Neutrophil (primary cell): ENCODE data around the gene ATP6V0A1.

Source experiments
- H3K27ac ChIP-seq: fragments of 200-600 bp; sonication (generic); 2 replicates; pipeline ENCODE4 v1.5.1; 2016; ENCODE audit warnings: mild to moderate bottlenecking, moderate library complexity
- H3K27me3 ChIP-seq: fragments of 200-600 bp; sonication (generic); 2 replicates; pipeline ENCODE4 v1.6.0; 2016; ENCODE audit warnings: mild to moderate bottlenecking
- H3K36me3 ChIP-seq: fragments of 200-600 bp; sonication (generic); 2 replicates; pipeline ENCODE4 v1.5.1; 2017
- H3K4me1 ChIP-seq, 2 experiments: fragments of 200-600 bp in 1 of 2; sonication (generic) in 1 of 2; 1 replicate in 1 of 2; 2 replicates in 1 of 2; pipeline versions ENCODE4 v1.5.1 to v1.6.1; 2013 to 2016; ENCODE audit warnings: low read depth in 1 of 2, low read length in 1 of 2, mild to moderate bottlenecking in 1 of 2, moderate library complexity in 1 of 2; ENCODE audit not compliant: control insufficient read depth in 1 of 2, insufficient read depth in 1 of 2
- H3K4me3 ChIP-seq, 2 experiments: fragments of 200-600 bp in 1 of 2; sonication (generic) in 1 of 2; 1 replicate in 1 of 2; 2 replicates in 1 of 2; pipeline ENCODE4 v1.5.1; 2013 to 2016; ENCODE audit warnings: low read depth in 1 of 2, low read length in 1 of 2, mild to moderate bottlenecking in 1 of 2, moderate library complexity in 1 of 2
- H3K9me3 ChIP-seq: fragments of 200-600 bp; sonication (generic); 2 replicates; pipeline ENCODE4 v1.5.1; 2016
- TF ChIP-seq, protein P1 (sequence below): fragments of 200-600 bp; sonication (generic); IDR thresholded peaks from 2 replicates; pipeline ENCODE4 v1.5.1; 2016; ENCODE audit warnings: antibody characterized with exemption

ATP6V0A1 gene

DNA sequence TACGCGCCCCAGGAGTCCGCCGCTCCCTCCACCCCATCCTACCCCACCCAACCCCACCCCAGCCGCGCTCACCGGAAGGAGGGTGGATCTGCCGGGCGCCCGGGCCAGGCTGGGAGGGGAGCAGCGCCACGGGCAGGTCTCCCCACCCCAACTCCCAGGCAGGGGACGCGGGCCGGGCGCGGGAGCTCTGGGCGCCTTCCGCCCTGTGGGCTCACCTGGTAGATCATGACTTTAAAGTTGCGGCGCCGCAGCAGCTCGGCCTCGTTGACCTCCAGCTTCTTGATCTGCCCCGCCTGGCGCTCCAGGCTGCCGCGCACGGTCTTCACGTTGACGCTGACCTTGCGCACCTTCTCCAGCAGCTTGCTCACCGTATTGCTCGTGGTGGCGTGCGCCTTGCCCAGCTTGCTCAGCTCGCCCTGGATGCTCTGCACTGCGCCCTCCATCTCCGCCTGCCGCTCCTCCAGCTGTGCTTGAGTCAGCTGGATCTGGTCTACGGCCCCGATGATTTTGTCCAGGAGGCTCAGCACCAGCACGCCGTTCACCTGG is 36.2 kb upstream of the ATP6V0A1 start:
- no peaks in the 10 kb centered on the region for H3K36me3 ChIP-seq
- no peaks in the 10 kb centered on the region for H3K9me3 ChIP-seq
- TF ChIP-seq, protein P1, sequence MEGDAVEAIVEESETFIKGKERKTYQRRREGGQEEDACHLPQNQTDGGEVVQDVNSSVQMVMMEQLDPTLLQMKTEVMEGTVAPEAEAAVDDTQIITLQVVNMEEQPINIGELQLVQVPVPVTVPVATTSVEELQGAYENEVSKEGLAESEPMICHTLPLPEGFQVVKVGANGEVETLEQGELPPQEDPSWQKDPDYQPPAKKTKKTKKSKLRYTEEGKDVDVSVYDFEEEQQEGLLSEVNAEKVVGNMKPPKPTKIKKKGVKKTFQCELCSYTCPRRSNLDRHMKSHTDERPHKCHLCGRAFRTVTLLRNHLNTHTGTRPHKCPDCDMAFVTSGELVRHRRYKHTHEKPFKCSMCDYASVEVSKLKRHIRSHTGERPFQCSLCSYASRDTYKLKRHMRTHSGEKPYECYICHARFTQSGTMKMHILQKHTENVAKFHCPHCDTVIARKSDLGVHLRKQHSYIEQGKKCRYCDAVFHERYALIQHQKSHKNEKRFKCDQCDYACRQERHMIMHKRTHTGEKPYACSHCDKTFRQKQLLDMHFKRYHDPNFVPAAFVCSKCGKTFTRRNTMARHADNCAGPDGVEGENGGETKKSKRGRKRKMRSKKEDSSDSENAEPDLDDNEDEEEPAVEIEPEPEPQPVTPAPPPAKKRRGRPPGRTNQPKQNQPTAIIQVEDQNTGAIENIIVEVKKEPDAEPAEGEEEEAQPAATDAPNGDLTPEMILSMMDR: no peak
- H3K4me3 ChIP-seq: peak overlapping the region; percentile 57 to 69
- H3K4me1 ChIP-seq: peaks cover 47 to 48% of the 10 kb centered on the region in 2 experiments
- no peak overlapping the region for H3K27ac ChIP-seq
- peaks cover 71% of the 10 kb centered on the region for H3K27me3 ChIP-seq

GRCh38 chr17:42422958-42423712 is 35.5 kb upstream of the ATP6V0A1 start, which contains the start of gene CAVIN1:
Gene CAVIN1, minus strand, starts transcription at chr17:42423256. Its CDS starts 159 bp downstream, at chr17:42423097.
- no peaks in the 10 kb centered on the region for H3K36me3 ChIP-seq
- peak within 1 kb of the TSS; percentile 57 to 69 for H3K4me3 ChIP-seq
- H3K27me3 ChIP-seq: peaks cover 71% of the 10 kb centered on the region
- no peaks in the 10 kb centered on the region for H3K9me3 ChIP-seq
- H3K27ac ChIP-seq: no peak within 1 kb of the TSS
- H3K4me1 ChIP-seq: peaks cover 41 to 42% of the 10 kb centered on the region in 2 experiments
- TF ChIP-seq, protein P1: no peak

- no peak overlapping the region for H3K27ac ChIP-seq
These were observed 34.9 kb upstream of the ATP6V0A1 start for GRCh38 chr17:42423766-42424165.

DNA sequence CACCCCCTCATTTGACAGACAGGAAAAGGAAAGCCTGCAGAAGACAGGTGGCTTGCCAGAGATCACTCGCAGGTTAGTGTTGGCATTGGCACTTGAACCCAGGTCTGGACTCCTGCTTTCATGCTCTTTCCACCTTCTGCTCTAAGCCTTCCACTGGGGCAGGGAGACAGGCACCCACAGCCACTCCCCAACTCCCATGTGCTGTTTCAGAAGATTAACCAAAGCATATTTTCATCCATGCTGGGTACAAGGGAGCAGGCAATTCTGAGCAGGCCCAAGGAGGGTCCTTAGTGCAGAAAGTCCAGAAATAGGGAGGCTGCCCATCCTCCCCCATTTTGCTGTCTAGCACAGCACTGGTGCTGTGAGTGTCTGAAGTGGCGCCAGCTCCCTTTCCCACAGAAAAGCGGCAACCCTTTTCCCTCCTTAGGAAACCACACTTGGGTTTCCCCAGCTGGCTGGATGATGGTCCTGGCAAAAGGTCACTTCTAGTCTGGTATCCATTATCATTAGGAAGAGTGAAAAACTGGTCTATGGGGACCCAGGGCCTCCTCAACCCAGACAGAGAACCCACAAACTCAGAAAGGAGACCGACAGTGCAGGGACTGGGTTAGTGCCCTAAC is 33.6 kb upstream of the ATP6V0A1 start:
- Histone ChIP-seq H3K4me3 (no peak overlapping the region), H3K4me1 (peaks cover 30% of the 10 kb centered on the region in 2 experiments), H3K36me3 (no peaks in the 10 kb centered on the region)

More at GRCh38 chr17:42423766-42424165, 34.9 kb upstream of the ATP6V0A1 start:
- H3K36me3 ChIP-seq: no peaks in the 10 kb centered on the region
- TF ChIP-seq, protein P1: no peak
- no peaks in the 10 kb centered on the region for H3K9me3 ChIP-seq
- no peak overlapping the region for H3K4me3 ChIP-seq
- peaks cover 71% of the 10 kb centered on the region for H3K27me3 ChIP-seq
- H3K4me1 ChIP-seq: peaks cover 34 to 36% of the 10 kb centered on the region in 2 experiments

More for the DNA sequence above, 33.6 kb upstream of the ATP6V0A1 start:
- Histone ChIP-seq H3K27me3 (peaks cover 63% of the 10 kb centered on the region), H3K9me3 (no peaks in the 10 kb centered on the region), H3K27ac (no peak overlapping the region)
- TF ChIP-seq, protein P1: no peak
